GM21528 (cell line): ENCODE measurements around the gene GTSF1L.

Experiments
- ATAC-seq: cut with Tn5 transposase; IDR thresholded peaks from one replicate; pipeline ENCODE4 v1.9.1; 2021; ENCODE audit warnings: mild to moderate bottlenecking, moderate library complexity; ENCODE audit not compliant: unreplicated experiment, low FRiP score

The GTSF1L gene

DNA sequence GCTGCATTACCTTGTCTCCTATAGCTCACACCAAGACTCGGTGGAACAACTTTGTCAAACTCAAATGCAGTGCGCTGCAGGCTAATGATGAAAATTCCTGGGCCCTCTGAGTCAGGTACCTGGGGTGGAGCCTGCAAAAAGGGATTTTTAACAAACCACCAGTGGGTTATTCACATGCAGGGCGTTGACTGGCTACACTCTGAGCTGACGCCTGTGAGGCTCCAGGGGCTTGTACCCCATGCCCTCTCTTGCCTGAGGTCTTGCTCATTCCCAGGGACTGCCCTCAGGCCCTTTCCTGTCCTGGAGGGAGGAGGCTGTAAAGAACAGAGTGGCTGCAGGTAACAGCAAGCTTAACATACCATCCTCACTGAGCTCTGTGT, 9.2 kb downstream of the GTSF1L start:
- no peak for ATAC-seq

DNA sequence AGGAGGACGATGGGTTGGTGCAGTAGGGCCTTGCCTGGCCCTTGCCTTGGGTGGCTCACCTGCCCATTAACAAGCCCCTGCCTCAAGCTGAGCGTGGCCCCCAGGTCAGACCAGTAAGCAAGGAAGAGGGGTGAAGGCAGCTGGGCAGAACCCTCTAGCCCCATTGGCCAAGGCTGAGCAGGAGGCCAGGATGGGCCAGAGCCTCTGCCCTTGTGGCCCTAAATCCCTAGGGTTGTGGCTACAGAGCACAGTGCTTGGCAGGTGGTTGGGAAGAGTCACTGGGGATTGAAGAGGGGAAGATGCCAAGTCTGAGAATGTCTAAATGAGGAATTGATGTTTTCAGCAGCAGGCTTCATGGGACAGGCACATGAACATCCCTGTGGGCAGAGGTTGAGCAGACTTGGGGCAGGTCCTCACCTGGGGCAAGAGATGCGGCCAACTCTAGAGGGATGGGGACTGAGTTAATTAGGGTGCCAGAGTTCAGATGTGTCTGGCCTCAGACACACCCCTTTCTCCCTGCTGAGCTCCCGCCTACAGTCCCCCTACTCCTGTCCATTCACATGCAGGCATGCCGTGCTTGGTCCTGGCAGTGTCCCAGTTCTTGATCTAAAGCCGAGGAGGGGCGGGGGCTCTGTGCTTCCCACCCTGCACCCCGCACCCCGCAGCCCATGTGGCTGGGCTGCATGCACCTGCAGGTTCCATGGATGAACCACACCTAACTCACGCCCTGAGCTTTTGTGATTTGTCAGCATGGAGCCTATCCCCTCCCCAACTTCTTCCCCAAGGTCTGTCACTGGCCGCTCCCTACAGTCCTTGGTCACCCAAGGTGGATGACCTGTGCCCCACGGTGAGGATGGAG, 9.8 kb downstream of the GTSF1L start:
- no peak for ATAC-seq

DNA sequence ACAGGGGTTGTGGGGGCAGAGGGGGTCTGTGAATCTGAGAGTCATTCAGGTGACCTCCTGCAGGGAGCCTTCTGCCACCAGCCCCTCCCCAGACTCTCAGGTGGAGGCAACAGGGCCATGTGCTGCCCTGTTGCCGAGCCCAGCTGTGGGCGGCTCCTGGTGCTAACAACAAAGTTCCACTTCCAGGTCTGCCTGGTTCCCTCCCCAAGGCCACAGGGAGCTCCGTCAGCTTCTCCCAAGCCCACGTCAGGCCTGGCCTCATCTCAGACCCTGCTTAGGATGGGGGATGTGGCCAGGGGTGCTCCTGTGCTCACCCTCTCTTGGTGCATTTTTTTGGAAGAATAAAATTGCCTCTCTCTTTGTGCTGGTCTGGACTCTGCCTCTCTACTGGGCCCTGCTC, 10.7 kb downstream of the GTSF1L start:
- no peak for ATAC-seq

DNA sequence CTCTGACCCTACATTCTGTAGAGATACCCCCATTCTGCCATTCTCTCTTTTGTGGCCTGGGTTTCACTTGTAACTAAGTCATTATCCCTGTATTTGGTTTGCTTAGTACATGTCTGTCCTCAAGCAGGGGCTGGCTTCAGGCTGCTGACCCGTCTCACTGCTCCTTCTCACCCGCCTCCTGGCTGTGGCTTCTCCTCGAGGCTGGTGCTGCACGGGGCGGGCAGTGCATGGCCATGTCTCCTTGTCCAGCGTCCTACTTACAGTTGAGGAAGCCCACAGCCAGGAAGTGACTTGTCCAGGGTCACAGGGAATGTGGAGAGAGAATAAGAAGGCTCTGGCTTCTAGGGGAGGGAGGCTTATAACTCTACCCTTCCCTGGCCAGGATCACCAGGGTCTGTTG, 11.3 kb downstream of the GTSF1L start:
- ATAC-seq = no peak

DNA sequence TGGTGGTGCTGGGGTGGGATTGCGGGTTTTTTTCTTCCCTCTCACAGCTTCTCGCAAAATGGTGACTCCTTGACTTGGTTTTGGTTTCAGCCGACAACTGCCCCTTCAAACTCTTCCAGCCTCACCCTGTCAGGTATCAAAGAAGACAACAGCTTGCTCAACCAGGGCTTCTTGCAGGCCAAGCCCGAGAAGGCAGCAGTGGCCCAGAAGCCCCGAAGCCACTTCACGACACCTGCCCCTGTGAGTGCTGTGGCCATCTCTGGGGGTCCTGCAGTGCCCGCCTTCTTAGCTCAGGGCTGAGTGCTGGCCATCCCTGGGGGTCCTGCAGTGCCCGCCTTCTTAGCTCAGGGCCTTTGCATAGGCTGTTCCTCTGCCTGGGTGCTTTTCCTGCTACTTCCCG, 11.8 kb downstream of the GTSF1L start:
- ATAC-seq = no peak

DNA sequence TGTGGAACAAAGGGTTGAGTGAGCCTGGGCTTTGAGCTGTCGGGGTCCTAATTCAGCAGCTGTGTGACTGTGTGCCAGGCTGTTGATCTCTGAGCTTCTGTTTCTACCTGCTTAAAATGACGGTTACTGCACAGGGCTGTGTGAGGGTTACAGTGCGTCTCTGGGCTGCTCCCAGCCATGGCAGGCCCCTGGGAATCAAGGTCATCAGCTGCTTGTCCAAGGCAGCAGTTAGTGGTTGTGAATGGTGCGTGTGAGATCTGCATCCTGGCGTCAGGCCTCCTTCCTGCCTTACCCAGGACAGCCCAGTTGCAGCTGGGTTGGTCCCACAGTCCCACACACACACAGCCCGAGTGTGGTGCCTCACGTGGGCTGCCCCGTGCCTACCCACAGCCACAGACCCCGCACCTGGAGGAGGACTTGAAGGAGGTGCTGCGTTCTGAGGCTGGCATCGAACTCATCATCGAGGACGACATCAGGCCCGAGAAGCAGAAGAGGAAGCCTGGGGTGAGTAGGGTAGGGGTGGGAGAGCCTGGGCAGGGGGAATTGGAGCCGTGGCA, 15.6 kb downstream of the GTSF1L start:
- peak; percentile 14 for ATAC-seq

DNA sequence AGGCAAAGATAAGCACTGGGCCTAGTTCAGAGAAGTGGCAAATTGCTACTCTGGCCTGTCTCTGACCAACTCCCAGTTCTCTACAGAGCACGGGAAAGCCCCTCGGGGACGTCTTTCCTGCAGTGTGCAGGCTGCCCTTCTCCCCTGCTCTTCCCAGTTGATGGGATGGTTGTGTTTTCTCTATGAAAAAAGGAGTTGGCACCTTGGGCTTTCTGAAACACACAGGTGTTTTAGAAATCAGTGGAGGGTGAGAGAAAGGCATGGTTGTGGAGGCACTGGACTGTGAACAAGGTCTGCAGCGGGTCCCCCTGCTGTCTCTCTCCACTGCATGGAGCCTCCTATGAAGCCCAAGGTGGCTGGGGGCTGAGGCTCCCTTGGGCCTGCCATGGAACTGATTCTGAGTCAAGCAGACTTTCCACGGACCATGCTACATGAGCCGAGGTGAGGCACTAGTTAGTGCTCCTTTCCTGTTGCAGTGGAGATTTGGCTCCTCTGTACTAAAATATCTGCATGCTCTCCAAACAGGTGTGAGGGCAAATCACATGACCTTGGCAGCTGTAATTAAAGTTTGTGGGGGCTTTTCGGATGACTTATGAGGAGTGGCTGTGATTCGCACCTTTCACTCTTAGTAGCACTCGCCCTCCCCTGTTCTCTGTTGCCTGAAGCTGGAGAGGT, 16.3 kb downstream of the GTSF1L start:
- peak; percentile 75 for ATAC-seq

DNA sequence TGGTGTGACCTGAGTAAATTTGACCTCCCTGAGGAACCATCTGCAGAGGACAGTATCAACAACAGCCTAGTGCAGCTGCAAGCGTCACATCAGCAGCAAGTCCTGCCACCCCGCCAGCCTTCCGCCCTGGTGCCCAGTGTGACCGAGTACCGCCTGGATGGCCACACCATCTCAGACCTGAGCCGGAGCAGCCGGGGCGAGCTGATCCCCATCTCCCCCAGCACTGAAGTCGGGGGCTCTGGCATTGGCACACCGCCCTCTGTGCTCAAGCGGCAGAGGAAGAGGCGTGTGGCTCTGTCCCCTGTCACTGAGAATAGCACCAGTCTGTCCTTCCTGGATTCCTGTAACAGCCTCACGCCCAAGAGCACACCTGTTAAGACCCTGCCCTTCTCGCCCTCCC, 24.3 kb downstream of the GTSF1L start:
- ATAC-seq = no peak

DNA sequence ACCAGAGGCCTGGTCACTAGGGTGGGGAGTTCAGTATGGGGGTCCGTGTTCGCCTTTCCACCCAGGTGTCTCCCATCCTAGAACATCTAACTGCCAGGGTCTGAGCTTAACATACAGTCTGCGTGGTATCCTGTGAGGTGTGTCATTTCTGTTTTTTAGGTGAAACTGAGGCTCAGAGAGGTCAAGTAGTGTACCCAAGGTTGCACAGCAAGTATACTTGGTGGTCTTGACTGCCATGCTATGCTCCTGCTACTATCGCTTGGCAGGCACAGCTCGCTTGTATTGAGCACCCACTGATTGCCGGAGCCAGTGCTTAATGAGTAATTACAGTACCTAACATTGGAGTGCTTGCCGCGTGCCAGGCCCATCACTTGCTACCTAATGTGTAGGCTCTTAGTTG, 26.2 kb downstream of the GTSF1L start:
- ATAC-seq = no peak

DNA sequence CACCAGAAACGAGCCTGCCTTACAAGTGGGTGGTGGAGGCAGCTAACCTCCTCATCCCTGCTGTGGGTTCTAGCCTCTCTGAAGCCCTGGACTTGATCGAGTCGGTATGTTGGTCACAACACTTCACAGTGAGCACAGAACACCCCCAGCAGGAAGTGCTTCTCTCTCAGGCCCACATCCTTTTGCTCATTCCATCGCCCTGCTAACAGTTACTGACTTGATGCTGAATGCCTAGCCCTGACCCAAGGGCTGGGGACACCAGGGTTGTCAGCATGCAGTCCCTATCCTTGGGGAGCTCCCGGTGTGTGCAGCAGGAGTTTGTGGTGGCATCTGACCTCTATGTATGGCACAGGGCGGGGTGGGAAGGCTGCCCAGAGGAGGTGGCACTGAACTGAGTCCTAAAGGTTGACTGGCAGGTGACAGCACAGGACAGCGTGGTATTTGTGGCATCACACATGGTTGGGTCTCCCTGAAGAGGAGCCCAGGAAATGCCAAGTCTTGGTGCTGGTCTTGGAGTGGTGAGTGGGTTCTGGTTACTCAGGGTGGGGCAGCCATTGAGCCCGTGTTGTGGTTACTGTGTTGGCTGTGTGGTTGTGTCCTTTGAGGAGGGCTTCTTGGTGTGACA, 26.7 kb downstream of the GTSF1L start:
- ATAC-seq = no peak

DNA sequence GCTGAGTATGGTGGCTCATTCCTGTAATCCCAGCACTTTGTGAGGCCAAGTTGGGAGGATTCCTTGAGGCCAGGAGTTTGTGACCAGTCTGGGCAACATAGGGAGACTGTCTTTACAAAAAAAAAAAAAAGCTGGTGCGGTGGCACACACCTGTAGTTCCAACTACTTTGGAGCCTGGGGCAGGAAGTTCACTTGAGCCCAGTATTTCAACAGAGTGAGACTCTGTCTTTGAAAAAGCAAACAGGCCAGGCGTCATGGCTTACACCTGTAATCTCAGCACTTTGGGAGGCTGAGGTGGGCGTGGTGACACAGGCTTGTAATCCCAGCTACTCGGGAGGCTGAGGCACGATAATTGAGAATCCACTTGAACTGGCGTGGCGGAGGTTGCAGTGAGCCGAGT, 31.2 kb downstream of the GTSF1L start:
- no peak for ATAC-seq

DNA sequence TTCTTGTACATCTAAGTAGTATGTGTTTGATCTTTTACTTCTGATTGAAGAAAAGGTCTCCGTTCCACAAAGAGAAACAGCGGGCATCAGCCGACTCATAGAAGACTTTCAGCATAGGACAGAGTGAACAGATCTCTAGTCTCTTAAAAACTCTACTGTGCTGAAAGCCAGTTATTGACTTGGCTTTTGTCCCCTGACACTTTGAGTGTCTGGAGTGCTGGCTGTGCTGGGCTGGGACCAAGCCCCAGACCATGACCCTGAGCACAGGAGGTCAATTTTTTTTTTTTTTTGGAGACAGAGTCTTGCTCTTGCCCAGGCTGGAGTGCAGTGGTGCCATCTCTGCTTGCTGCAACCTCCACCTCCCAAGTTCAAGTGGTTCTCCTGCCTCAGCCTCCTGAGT, 32.0 kb downstream of the GTSF1L start:
- no peak for ATAC-seq

DNA sequence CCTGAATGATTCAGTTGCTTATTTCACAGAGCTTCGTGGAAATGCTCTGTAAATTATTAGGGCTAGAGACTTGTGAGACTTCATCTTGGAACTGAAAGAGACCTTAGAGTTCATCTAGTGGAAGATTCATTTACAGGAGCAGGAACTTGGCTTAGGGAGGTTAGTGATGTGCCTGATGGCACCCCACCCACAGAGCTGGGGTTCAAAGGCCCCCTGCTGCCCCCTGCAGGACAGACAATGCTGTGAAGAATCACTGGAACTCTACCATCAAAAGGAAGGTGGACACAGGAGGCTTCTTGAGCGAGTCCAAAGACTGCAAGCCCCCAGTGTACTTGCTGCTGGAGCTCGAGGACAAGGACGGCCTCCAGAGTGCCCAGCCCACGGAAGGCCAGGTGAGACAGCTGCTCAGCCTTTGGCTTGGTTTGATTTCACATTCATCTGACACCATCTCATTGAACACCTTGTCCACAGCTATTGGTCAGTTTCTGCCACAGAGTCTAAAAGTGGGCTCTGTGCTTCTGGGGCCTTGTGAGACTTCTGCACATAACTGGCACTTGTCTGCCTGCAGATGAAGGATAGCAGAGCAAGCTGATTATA, 34.8 kb downstream of the GTSF1L start:
- ATAC-seq = no peak

DNA sequence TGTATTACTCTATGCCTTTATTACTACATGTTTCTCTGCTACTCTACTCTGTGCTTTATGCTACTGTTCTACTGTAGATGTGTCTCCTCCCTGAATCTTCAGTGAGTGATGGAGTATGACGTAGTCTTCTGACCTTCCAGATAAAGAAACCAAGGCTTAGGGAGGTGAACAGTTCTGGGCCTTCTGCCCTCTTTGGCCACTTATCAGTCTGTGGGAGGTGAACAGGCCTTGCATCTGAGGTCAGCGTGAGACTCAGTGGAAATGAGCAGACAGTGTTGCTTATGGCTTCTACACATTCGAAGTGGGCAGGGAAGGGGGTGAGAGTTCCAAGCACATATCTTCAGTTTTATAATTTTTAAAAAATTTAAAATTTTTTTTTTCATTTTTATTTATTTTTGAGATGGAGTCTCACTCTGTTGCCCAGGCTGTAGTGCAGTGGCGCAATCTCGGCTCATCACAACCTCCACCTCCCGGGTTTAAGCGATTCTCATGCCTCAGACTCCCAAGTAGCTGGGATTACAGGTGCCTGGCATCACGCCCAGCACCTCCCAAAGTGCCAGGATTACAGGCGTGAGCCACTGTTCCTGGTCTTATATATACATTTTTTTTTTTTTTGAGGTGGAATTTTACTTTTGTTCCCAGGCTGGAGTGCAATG, 35.7 kb downstream of the GTSF1L start:
- ATAC-seq = no peak

DNA sequence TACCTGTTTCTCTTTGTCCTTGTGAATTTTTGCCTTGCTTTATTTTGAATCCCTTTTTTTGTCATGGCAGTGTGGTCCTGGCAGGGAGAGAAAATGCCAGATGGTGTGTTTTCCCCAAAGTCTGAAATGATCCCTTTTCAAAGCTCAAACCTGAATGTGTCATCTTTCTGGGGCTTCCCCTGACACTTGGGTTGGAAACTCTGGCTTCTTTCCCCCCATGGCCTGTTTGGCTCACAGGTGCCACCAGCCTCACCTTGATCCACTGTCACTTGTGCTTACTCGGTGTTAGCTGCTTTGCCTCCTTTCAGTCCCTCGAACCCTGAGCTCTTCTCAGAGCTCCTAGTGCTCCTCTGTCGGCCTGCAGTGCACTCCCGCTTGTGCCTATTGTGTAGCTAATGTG, 37.6 kb downstream of the GTSF1L start:
- no peak for ATAC-seq

DNA sequence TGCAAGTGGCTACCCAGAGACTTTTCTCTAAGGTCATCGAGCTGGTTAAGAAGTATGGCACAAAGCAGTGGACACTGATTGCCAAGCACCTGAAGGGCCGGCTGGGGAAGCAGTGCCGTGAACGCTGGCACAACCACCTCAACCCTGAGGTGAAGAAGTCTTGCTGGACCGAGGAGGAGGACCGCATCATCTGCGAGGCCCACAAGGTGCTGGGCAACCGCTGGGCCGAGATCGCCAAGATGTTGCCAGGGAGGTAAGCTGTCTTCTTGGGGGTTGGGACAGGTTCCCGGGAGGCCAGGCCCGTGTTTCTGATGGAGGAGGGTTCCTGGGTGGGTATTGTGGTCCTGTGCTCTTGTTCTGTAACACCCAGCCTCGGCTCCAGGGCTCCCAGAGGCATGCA, 40.0 kb downstream of the GTSF1L start:
- no peak for ATAC-seq

DNA sequence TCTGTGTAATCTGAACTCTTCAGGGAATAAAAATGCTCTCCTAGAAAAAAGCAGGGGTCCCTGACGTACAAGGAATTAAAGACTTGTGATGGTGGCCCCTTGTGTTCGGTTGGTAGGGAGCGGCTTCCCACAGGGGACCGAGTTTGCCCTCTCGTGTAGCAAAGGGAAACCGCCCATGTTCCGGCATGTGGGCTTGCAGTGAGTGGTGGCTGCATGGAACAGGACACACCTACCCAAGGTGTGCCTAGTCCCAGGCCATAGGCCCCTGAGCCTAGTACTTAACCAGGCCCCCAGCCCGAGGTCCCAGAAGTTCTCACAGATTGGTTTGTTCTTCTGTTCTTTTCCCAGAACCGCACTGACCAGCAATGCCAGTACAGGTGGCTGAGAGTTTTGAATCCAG, 44.4 kb downstream of the GTSF1L start:
- ATAC-seq = peak; percentile 41

DNA sequence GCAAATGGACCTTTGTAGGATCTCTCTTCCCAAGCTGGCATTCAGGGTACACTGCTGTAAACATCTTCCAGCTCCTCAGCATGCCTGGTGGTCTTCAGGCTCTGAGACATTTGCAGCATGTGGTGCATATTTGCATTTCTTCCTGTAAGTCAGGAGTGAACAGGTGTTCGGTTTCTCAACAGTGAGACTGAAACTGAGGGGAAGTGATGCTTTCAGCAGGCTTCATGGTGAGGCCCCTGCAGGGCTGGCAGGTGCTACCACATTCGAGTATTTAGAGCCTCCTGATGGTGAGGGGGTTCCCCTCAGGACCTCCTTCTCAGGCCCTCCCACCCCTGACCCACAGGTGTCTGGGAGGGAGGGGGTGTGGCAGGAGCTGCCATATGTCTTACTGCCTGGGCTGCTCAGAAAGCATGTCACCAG, 44.8 kb downstream of the GTSF1L start:
- ATAC-seq = peak; percentile 93

DNA sequence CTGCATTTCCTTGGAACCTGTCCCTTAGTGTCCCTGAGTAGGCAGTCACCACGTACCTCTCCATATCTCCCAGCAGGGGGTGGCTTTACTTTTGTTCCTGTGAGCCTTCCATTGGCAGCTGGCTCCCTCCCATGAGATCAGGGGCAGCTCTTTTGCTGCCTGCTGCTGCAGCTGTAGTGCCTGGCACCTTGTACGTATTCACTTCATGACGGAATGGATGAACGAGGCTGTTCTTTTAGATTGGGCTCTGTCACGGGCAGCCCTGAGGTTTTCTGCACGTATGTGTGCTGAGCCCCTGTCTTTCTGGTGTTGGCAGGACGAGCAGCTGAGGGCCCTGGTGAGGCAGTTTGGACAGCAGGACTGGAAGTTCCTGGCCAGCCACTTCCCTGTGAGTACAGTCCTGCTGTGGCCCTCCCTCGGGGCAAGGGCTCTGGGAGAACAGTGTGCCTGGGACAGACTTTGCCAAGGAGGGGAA, 45.3 kb downstream of the GTSF1L start:
- peak; percentile 35 for ATAC-seq

DNA sequence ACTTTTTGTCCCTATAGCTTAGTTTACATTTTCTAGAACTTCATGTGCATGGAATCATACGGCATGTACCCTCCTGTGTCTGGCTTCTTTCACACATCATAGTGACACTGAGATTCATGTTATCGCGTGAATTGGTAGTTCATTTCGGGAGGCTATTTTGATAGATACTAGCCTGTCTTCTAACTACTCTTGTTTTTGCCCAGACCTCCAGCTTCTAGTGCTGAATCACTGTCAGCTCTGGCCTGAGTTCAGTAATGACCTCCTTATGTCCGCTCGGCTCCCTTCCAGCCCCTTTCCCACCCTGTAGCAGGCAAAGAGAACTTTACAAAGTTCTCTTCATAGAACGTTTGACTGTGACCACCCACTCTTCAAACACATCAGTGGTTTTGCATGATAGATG, 45.8 kb downstream of the GTSF1L start:
- ATAC-seq = no peak
